Activated naive CD4-positive, alpha-beta T cell treated with anti-CD3 and anti-CD28 coated beads, Interleukin-2, amount 50 U/mL, for 72 hours (primary cell): ENCODE data around the gene CUL1. TPM values are rescaled to one million over a fixed set of nuclear protein-coding genes. Genes with fewer than 3 reads are reported as not detected.
A peak's percentile ranks its signal among the peaks of the same experiment; 100 is the strongest.

ENCODE experiments used
- ATAC-seq, 2 donors: fragments of 150-1000 bp; cut with Tn5 transposase; 2 replicates each; pipeline ENCODE4 v1.10.0; 2021; ENCODE audit warnings: mild to moderate bottlenecking in 2 of 2, moderate library complexity in 2 of 2
- DNase-seq, 2 donors: peaks; one replicate each; pipeline ENCODE4 v3.0.0; 2021 to 2022; ENCODE audit warnings: low spot score in 2 of 2
- H3K27ac Mint-ChIP-seq, 2 donors: one replicate each; pipeline ENCODE4 v1.8.0; 2022; ENCODE audit warnings: mild to moderate bottlenecking in 2 of 2, mixed read lengths in 2 of 2
- H3K36me3 Mint-ChIP-seq, 2 donors: one replicate each; pipeline ENCODE4 v1.8.0; 2022; ENCODE audit warnings: mixed read lengths in 2 of 2
- H3K9me3 Mint-ChIP-seq, 2 donors: one replicate each; pipeline ENCODE4 v1.8.0; 2022; ENCODE audit warnings: mixed read lengths in 2 of 2
- total RNA-seq, 2 donors: library from RNA; stranded (reverse); gene quantifications; one replicate each; pipeline ENCODE4 v1.2.3, GENCODE V29; 2022

CUL1 gene
- total RNA-seq, 2 donors from 2014 or later, result 52.1 to 80.0 TPM

GRCh38 chr7:148799893-148800555 lies 101.3 kb downstream of the CUL1 start:
- Mint-ChIP-seq H3K27ac (peak overlapping the region; percentile 19 to 51), H3K9me3 (no peaks in the 10 kb centered on the region), H3K36me3 (peaks cover 11 to 39% of the 10 kb centered on the region in 2 donors)
- ATAC-seq (no peak), DNase-seq (no peak)

GRCh38 chr7:148800677-148801076 lies 102.0 kb downstream of the CUL1 start:
- H3K27ac Mint-ChIP-seq, result peak overlapping the region in 1 of 2 donors; percentile 55
- H3K36me3 Mint-ChIP-seq, result peaks cover 11 to 38% of the 10 kb centered on the region in 2 donors

GRCh38 chr7:148802101-148802493 lies 103.4 kb downstream of the CUL1 start:
- DNase-seq, result no peak
- Mint-ChIP-seq H3K9me3 (no peaks in the 10 kb centered on the region), H3K36me3 (peaks cover 11 to 49% of the 10 kb centered on the region in 2 donors), H3K27ac (peak overlapping the region in 1 of 2 donors; percentile 94)
- ATAC-seq, result peak in 1 of 2 donors; percentile 24

More at GRCh38 chr7:148800677-148801076, 102.0 kb downstream of the CUL1 start:
- DNase-seq (no peak), ATAC-seq (no peak)
- no peaks in the 10 kb centered on the region for H3K9me3 Mint-ChIP-seq

- peaks cover 11 to 52% of the 10 kb centered on the region in 2 donors for H3K36me3 Mint-ChIP-seq
- H3K27ac Mint-ChIP-seq, result peak overlapping the region; percentile 3 to 94
- ATAC-seq, result no peak
Observed at GRCh38 chr7:148803094-148803493, 104.4 kb downstream of the CUL1 start.

GRCh38 chr7:148804343-148805235 lies 105.9 kb downstream of the CUL1 start:
- Mint-ChIP-seq H3K36me3 (peaks cover 0 to 40% of the 10 kb centered on the region in 2 donors), H3K9me3 (no peaks in the 10 kb centered on the region), H3K27ac (peak overlapping the region; percentile 70 to 71)
- peak in 1 of 2 donors; percentile 33 for ATAC-seq
- no peak for DNase-seq

More at GRCh38 chr7:148803094-148803493, 104.4 kb downstream of the CUL1 start:
- DNase-seq, result no peak
- H3K9me3 Mint-ChIP-seq, result no peaks in the 10 kb centered on the region

- peaks cover 8 to 36% of the 10 kb centered on the region in 2 donors for H3K36me3 Mint-ChIP-seq
- no peaks in the 10 kb centered on the region for H3K9me3 Mint-ChIP-seq
- DNase-seq (no peak), ATAC-seq (no peak)
- peak overlapping the region; percentile 71 to 72 for H3K27ac Mint-ChIP-seq
Observed at GRCh38 chr7:148806187-148806586, 107.5 kb downstream of the CUL1 start.

GRCh38 chr7:148807436-148807835 lies 108.7 kb downstream of the CUL1 start:
- peaks cover 13 to 33% of the 10 kb centered on the region in 2 donors for H3K36me3 Mint-ChIP-seq
- no peak for ATAC-seq
- H3K9me3 Mint-ChIP-seq, result no peaks in the 10 kb centered on the region
- no peak for DNase-seq
- peak overlapping the region; percentile 26 to 92 for H3K27ac Mint-ChIP-seq

- no peak for DNase-seq
- Mint-ChIP-seq H3K9me3 (no peaks in the 10 kb centered on the region), H3K27ac (peak overlapping the region; percentile 69), H3K36me3 (peaks cover 20 to 45% of the 10 kb centered on the region in 2 donors)
- no peak for ATAC-seq
Observed at GRCh38 chr7:148809856-148810255, 111.2 kb downstream of the CUL1 start.

GRCh38 chr7:148811892-148812291 lies 113.2 kb downstream of the CUL1 start:
- no peak for ATAC-seq
- DNase-seq, result no peak
- Mint-ChIP-seq H3K9me3 (no peaks in the 10 kb centered on the region), H3K27ac (peak overlapping the region; percentile 19 to 47), H3K36me3 (peaks cover 25 to 46% of the 10 kb centered on the region in 2 donors)

- peaks cover 37 to 50% of the 10 kb centered on the region in 2 donors for H3K36me3 Mint-ChIP-seq
- DNase-seq (no peak), ATAC-seq (no peak)
- H3K9me3 Mint-ChIP-seq, result no peaks in the 10 kb centered on the region
- no peak overlapping the region for H3K27ac Mint-ChIP-seq
Observed at GRCh38 chr7:148813890-148814289, 115.2 kb downstream of the CUL1 start.

GRCh38 chr7:148814922-148815559 lies 116.3 kb downstream of the CUL1 start:
- H3K36me3 Mint-ChIP-seq, result peaks cover 32 to 49% of the 10 kb centered on the region in 2 donors
- H3K27ac Mint-ChIP-seq, result peak overlapping the region in 1 of 2 donors; percentile 22
- ATAC-seq, result no peak
- H3K9me3 Mint-ChIP-seq, result no peaks in the 10 kb centered on the region
- DNase-seq, result no peak

GRCh38 chr7:148815612-148816011 lies 116.9 kb downstream of the CUL1 start:
- H3K27ac Mint-ChIP-seq, result no peak overlapping the region
- no peaks in the 10 kb centered on the region for H3K9me3 Mint-ChIP-seq
- ATAC-seq (no peak), DNase-seq (no peak)
- peaks cover 29 to 48% of the 10 kb centered on the region in 2 donors for H3K36me3 Mint-ChIP-seq

- Mint-ChIP-seq H3K27ac (peak overlapping the region in 1 of 2 donors; percentile 53), H3K36me3 (peaks cover 27 to 49% of the 10 kb centered on the region in 2 donors), H3K9me3 (no peaks in the 10 kb centered on the region)
- ATAC-seq (no peak), DNase-seq (no peak)
Observed at GRCh38 chr7:148819697-148820360, 121.1 kb downstream of the CUL1 start.

- Mint-ChIP-seq H3K36me3 (peaks cover 33 to 51% of the 10 kb centered on the region in 2 donors), H3K27ac (no peak overlapping the region), H3K9me3 (no peaks in the 10 kb centered on the region)
- ATAC-seq (no peak), DNase-seq (no peak)
Observed at GRCh38 chr7:148821422-148821821, 122.7 kb downstream of the CUL1 start.

- no peak overlapping the region for H3K27ac Mint-ChIP-seq
- ATAC-seq (no peak), DNase-seq (no peak)
- peaks cover 23 to 32% of the 10 kb centered on the region in 2 donors for H3K36me3 Mint-ChIP-seq
- H3K9me3 Mint-ChIP-seq, result no peaks in the 10 kb centered on the region
Observed at GRCh38 chr7:148824864-148825263, 126.2 kb downstream of the CUL1 start.

- ATAC-seq, result no peak
- no peak for DNase-seq
- Mint-ChIP-seq H3K27ac (no peak overlapping the region), H3K9me3 (no peaks in the 10 kb centered on the region), H3K36me3 (peaks cover 23 to 28% of the 10 kb centered on the region in 2 donors)
Observed at GRCh38 chr7:148825338-148825737, 126.6 kb downstream of the CUL1 start.
